HS-5 (cell line): ENCODE measurements around the gene SH3GL1.

Experiments
- DNase-seq: peaks from one replicate; pipeline ENCODE4 v3.0.0-alpha.2; 2012; ENCODE audit warnings: low read depth

SH3GL1 gene

GRCh38 chr19:4313847-4314490, 86.4 kb downstream of the SH3GL1 start:
- DNase-seq: no peak
